Uterus (tissue), 2 donors: ENCODE data around the gene SOX1.

Experiments
- CTCF ChIP-seq, 4 experiments: fragments of 200-600 bp in 2 of 4; fragments of 450-650 bp in 2 of 4; sonication (generic) in 2 of 4; IDR thresholded peaks; one replicate each; pipeline ENCODE4 v1.5.1; 2016 to 2019; ENCODE audit warnings: antibody characterized with exemption in 4 of 4, mild to moderate bottlenecking in 2 of 4, moderate library complexity in 1 of 4
- POLR2A ChIP-seq, 2 donors: fragments of 450-650 bp; IDR thresholded peaks; one replicate each; pipeline ENCODE4 v1.6.1; 2016; ENCODE audit warnings: antibody characterized with exemption in 2 of 2, mild to moderate bottlenecking in 1 of 2, moderate library complexity in 1 of 2

GRCh38 chr13:112069845-112070251, 2.9 kb downstream of the SOX1 start:
- TF ChIP-seq CTCF (IDR thresholded peaks at IDR 0.05) (no peak), POLR2A (IDR thresholded peaks at IDR 0.05) (no peak)
